ENCODE measurements around the gene NAA25. TPM values are rescaled to one million over a fixed set of nuclear protein-coding genes. Genes with fewer than 3 reads are reported as not detected.
"Not testable (repeated sequence)": the region's sequence is repeated elsewhere in the genome, so short reads cannot be mapped to it uniquely, and the experiment has no call there.

NAA25 gene
- total RNA-seq, 1 donor from 2014 or later = 24.1 TPM

DNA sequence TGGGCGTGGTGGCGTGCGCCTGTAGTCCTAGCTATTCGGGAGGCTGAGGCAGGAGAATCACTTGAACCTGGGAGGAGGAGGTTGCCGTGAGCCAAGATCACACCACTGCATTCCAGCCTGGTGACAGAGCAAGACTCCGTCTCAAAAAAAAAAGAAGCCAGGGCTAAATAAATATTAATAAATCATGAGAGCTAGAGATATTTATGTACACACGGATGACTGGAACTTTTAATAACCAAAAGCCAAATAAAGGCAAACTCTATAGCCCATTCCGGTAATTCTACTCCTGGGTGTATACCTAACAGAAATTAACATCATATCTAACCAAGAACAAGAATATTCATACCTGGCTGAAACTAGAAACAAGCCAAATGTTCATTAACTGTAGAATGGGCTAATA lies 9.1 kb upstream of the NAA25 start:
- H3K4me3 ChIP-seq = no peak overlapping the region
- H3K27ac ChIP-seq = no peak overlapping the region
- no peak for DNase-seq (ENCODE audit: extremely low spot score in 2 of 2)
- intact Hi-C loops (cut with DNase I) = no loop called here
- H3K9me3 ChIP-seq = no peaks in the 10 kb centered on the region
- TF ChIP-seq POLR2A (IDR thresholded peaks at IDR 0.05) (no peak), CTCF (IDR thresholded peaks at IDR 0.05) (no peak), POLR2AphosphoS5 (IDR thresholded peaks at IDR 0.05; ENCODE audit: insufficient read depth in 1 of 2, low read depth in 1 of 2) (no peak)
- no peaks in the 10 kb centered on the region for H3K36me3 ChIP-seq
- no peaks in the 10 kb centered on the region for H3K27me3 ChIP-seq
- H3K4me1 ChIP-seq = peaks cover 18% of the 10 kb centered on the region

- Histone ChIP-seq H3K4me3 (no peak overlapping the region), H3K9me3 (no peaks in the 10 kb centered on the region), H3K27ac (no peak overlapping the region), H3K27me3 (no peaks in the 10 kb centered on the region), H3K4me1 (peaks cover 16% of the 10 kb centered on the region), H3K36me3 (no peaks in the 10 kb centered on the region)
- no peak for DNase-seq (ENCODE audit: extremely low spot score in 2 of 2)
- TF ChIP-seq POLR2AphosphoS5 (IDR thresholded peaks at IDR 0.05; ENCODE audit: insufficient read depth in 1 of 2, low read depth in 1 of 2) (no peak), CTCF (IDR thresholded peaks at IDR 0.05) (no peak)
- intact Hi-C loops (cut with DNase I) = no loop called here
These were observed 7.9 kb upstream of the NAA25 start for GRCh38 chr12:112116232-112117060.

- no peaks in the 10 kb centered on the region for H3K36me3 ChIP-seq
- H3K4me3 ChIP-seq = no peak overlapping the region
- peaks cover 26% of the 10 kb centered on the region for H3K4me1 ChIP-seq
- TF ChIP-seq CTCF (IDR thresholded peaks at IDR 0.05) (no peak), POLR2A (IDR thresholded peaks at IDR 0.05) (no peak), POLR2AphosphoS5 (IDR thresholded peaks at IDR 0.05; ENCODE audit: insufficient read depth in 1 of 2, low read depth in 1 of 2) (no peak)
- no peaks in the 10 kb centered on the region for H3K9me3 ChIP-seq
- intact Hi-C loops (cut with DNase I) = no loop called here
- H3K27me3 ChIP-seq = no peaks in the 10 kb centered on the region
- H3K27ac ChIP-seq = no peak overlapping the region
- DNase-seq (ENCODE audit: extremely low spot score in 2 of 2) = no peak
These were observed 6.9 kb upstream of the NAA25 start for GRCh38 chr12:112115259-112116045.

DNA sequence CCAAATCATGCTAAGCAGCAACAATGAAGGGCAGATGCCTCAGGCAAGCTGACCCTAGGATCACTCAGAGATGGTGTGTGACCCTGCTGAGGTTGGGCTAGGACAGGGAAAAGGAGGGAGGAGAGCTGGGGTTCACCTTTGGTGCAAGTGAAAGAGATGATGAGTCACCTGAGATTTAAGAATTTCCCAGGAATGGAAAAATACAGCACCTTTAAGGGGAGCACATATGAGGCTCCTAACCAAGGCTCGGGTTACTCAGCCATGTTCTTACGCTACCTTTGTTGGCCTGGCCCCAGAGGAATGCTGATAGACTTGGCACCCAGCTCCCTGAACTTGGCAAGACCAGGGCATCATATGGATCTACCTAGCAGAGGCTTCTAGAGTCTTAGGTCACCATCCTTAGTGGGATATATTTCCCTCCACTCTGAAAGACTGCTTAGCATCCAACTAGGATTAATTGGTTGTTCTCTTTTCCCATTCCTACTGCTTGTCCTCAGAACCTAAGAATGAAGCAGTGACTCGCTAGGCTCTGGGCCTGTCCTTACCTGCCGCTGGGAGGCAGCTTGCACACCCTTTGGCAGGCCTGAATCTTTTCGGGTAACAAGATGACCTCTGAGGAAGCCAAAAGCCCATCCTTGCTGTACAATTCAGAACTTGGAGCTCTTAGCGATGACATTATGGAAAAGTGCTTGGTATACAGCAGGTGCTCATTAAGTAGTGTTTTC lies 4.0 kb upstream of the NAA25 start:
- no peak for DNase-seq (ENCODE audit: extremely low spot score in 2 of 2)

GRCh38 chr12:112111931-112112330 lies 3.3 kb upstream of the NAA25 start:
- Histone ChIP-seq H3K27me3 (no peaks in the 10 kb centered on the region), H3K36me3 (no peaks in the 10 kb centered on the region), H3K27ac (peak overlapping the region; percentile 51), H3K4me1 (peaks cover 51% of the 10 kb centered on the region), H3K4me3 (no peak overlapping the region), H3K9me3 (no peaks in the 10 kb centered on the region)
- TF ChIP-seq CTCF (IDR thresholded peaks at IDR 0.05) = no peak
- TF ChIP-seq POLR2AphosphoS5 (IDR thresholded peaks at IDR 0.05; ENCODE audit: insufficient read depth in 1 of 2, low read depth in 1 of 2) = no peak
- no peak for TF ChIP-seq POLR2A (IDR thresholded peaks at IDR 0.05)
- DNase-seq (ENCODE audit: extremely low spot score in 2 of 2) = no peak
- intact Hi-C loops (cut with DNase I) = no loop called here

More for the DNA sequence above, 4.0 kb upstream of the NAA25 start:
- Histone ChIP-seq H3K4me3 (no peak overlapping the region), H3K4me1 (peaks cover 44% of the 10 kb centered on the region), H3K36me3 (no peaks in the 10 kb centered on the region), H3K27ac (peak overlapping the region; percentile 51), H3K27me3 (no peaks in the 10 kb centered on the region), H3K9me3 (no peaks in the 10 kb centered on the region)
- TF ChIP-seq POLR2A (IDR thresholded peaks at IDR 0.05) = no peak
- intact Hi-C loops (cut with DNase I) = no loop called here

DNA sequence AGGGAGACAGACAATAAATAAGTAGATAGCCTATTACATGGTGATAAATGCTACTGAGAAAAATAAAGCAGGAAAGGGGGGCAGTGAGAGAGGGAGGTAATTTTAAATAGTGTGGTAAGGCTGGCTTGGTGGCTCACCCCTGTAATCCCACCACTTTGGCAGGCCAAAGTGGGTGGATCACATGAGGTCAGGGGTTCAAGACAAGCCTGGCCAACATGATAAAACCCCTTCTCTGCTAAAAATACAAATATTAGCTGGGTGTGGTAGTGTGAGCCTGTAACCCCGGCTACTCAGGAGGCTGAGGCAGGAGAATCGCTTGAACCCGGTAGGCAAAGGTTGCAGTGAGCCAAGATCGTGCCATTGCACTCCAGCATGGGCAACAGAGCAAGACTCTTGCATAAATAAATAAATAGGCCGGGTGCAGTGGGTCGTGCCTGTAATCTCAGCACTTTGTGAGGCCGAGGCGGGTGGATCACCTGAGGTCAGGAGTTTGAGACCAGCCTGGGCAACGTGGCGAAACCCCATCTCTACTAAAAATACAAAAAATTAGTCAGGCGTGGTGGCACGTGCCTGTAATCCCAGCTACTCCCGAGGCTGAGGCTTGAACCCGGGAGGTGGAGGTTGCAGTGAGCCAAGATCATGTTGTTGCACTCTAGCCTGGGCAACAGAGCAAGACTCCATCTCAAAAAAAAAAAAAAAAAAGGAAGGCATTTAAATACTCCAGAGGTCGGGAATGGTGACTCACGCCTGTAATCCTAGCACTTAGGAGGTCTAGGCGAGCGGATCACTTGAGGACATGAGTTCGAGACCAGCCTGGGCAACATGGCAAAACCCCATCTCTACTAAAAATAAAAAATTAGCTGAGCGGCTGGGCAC lies 2.4 kb upstream of the NAA25 start:
- DNase-seq (ENCODE audit: extremely low spot score in 2 of 2); intact Hi-C loops (cut with DNase I); H3K27me3 ChIP-seq; H3K36me3 ChIP-seq; H3K9me3 ChIP-seq; H3K4me3 ChIP-seq: not testable (repeated sequence)
- peak overlapping the region; percentile 95 for H3K27ac ChIP-seq
- peaks cover 60% of the 10 kb centered on the region for H3K4me1 ChIP-seq

Measured in vagina (tissue), 2 donors.